ENCODE data around the gene SBK2.

The SBK2 gene

DNA sequence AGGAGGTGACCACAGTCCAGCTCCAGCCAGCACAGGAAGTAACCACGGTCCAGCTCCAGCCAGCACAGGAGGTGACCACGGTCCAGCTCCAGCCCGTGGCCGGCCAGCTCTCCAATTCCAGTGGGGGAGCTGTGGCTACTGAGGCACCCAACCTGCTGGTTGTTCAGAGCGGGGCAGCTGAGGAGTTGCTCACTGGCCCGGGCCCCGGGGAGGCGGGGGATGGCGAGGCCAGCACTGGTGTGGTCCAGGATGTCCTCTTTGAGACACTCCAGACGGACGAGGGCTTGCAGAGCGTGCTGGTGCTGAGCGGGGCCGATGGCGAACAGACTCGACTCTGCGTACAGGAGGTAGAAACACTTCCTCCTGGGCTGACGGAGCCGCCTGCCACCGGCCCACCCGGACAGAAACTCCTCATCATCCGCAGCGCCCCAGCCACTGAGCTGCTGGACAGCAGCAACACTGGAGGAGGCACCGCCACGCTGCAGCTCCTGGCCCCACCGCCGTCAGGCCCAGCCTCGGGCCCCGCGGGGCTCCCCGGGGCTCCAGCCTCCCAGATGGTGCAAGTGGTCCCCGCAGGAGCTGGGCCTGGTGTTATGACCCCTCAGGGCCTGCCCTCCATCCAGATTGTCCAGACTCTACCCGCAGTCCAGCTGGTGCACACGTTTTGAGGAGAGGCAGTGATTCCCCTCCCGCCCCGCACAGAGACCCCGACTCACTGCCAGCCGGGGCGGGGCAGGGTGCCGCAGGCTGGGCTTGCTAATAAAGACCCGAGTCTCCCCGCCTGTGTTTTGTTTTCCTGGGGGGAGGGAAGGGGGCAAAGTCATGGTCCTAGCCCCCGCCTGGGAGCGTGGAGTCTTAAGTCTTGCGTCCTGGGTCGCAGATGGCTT lies 53.0 kb downstream of the SBK2 start:
- H2BK120ac ChIP-seq (ENCODE audit: low read depth, low read length), result no peak overlapping the region
- WGBS, result 72% methylated on average over 46 of the region's 46 CpGs
- no peak overlapping the region for H2AFZ ChIP-seq (ENCODE audit: low read depth, low read length)
- no peak overlapping the region for H2AK5ac ChIP-seq (ENCODE audit: low read length, severe bottlenecking)
- peak overlapping the region; percentile 44 for H4K91ac ChIP-seq (ENCODE audit: low read length)
- no peak overlapping the region for H3K14ac ChIP-seq (ENCODE audit: low read length in 2 of 2)
- H3K4me3 ChIP-seq (ENCODE audit: insufficient read depth in 1 of 2, low read depth in 1 of 2, low read length in 2 of 2), result peak overlapping the region in 1 of 2 experiments; percentile 78
- H2BK5ac ChIP-seq (ENCODE audit: low read depth, low read length, poor library complexity, severe bottlenecking), result no peak overlapping the region
- H3K4me2 ChIP-seq (ENCODE audit: low read length, poor library complexity, severe bottlenecking), result peak overlapping the region; percentile 92
- H3K36me3 ChIP-seq (ENCODE audit: control insufficient read depth in 1 of 2, insufficient read depth in 2 of 2, low read depth in 1 of 2, low read length in 2 of 2), result peaks cover 6 to 57% of the 10 kb centered on the region in 2 experiments
- peak overlapping the region; percentile 15 to 64 for H3K4ac ChIP-seq (ENCODE audit: low read depth in 1 of 2, low read length in 2 of 2)
- H3K79me1 ChIP-seq (replicated peaks; ENCODE audit: low read length, poor library complexity, severe bottlenecking), result peaks cover 20% of the 10 kb centered on the region
- H3K23ac ChIP-seq (ENCODE audit: low read length in 2 of 2), result peak overlapping the region in 1 of 2 experiments; percentile 43
- H3K4me1 ChIP-seq (ENCODE audit: control insufficient read depth, insufficient read depth, low read depth, low read length), result peaks cover 65% of the 10 kb centered on the region
- peak overlapping the region; percentile 3 for H2BK15ac ChIP-seq (ENCODE audit: low read depth, poor library complexity, severe bottlenecking)
- no peak overlapping the region for H4K8ac ChIP-seq (ENCODE audit: low read length)
- peak overlapping the region; percentile 86 for H3K9ac ChIP-seq (ENCODE audit: low read length)
- no peak overlapping the region for H3K18ac ChIP-seq (ENCODE audit: low read depth in 1 of 2, low read length in 2 of 2)
- H3K9me3 ChIP-seq (ENCODE audit: control insufficient read depth, low read length), result no peaks in the 10 kb centered on the region
- H3K27me3 ChIP-seq (ENCODE audit: control insufficient read depth in 1 of 2, insufficient read depth in 1 of 2, low read length in 2 of 2), result no peaks in the 10 kb centered on the region
- H3K27ac ChIP-seq (ENCODE audit: low read length, poor library complexity, severe bottlenecking), result no peak overlapping the region
- H2BK12ac ChIP-seq (ENCODE audit: low read length in 2 of 2), result peak overlapping the region in 1 of 2 experiments; percentile 22
- DNase-seq, result no peak

DNA sequence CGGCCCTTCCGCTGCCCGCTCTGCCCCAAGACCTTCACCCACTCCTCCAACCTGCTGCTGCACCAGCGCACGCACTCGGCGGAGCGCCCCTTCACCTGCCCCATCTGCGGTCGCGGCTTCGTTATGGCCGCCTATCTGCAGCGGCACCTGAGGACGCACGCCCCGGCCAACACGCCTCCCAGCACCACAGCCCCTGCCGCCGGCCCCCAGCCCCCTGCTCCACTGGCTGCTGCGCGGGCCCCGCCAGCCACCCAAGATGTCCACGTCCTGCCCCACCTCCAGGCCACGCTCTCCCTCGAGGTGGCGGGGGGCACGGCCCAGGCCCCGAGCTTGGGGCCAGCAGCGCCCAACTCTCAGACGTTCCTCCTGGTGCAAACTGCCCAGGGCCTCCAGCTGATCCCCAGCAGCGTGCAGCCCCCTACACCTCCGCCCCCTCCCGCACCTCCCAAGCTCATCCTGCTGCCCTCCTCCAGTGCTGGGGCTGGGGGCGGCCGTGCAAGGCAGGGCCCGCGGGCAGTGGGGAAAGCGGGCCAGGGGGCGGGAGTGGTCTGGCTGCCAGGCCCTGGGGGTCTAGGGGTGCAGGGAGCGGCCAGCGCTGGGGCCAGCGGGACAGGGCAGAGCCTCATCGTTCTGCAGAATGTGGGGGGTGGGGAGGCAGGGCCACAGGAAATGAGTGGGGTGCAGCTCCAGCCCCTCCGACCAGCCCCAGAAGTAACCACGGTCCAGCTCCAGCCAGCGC lies 53.8 kb downstream of the SBK2 start:
- H3K4me1 ChIP-seq (ENCODE audit: control insufficient read depth, insufficient read depth, low read depth, low read length), result peaks cover 65% of the 10 kb centered on the region
- no peak overlapping the region for H2AFZ ChIP-seq (ENCODE audit: low read depth, low read length)
- no peak overlapping the region for H2BK120ac ChIP-seq (ENCODE audit: low read depth, low read length)
- H3K4ac ChIP-seq (ENCODE audit: low read depth in 1 of 2, low read length in 2 of 2), result peak overlapping the region in 1 of 2 experiments; percentile 15
- no peak overlapping the region for H3K18ac ChIP-seq (ENCODE audit: low read depth in 1 of 2, low read length in 2 of 2)
- peak overlapping the region; percentile 38 for H4K8ac ChIP-seq (ENCODE audit: low read length)
- H3K14ac ChIP-seq (ENCODE audit: low read length in 2 of 2), result no peak overlapping the region
- no peak overlapping the region for H2BK12ac ChIP-seq (ENCODE audit: low read length in 2 of 2)
- no peak overlapping the region for H3K23ac ChIP-seq (ENCODE audit: low read length in 2 of 2)
- no peak overlapping the region for H2BK15ac ChIP-seq (ENCODE audit: low read depth, poor library complexity, severe bottlenecking)
- no peak overlapping the region for H4K91ac ChIP-seq (ENCODE audit: low read length)
- no peak overlapping the region for H2AK5ac ChIP-seq (ENCODE audit: low read length, severe bottlenecking)
- H3K27me3 ChIP-seq (ENCODE audit: control insufficient read depth in 1 of 2, insufficient read depth in 1 of 2, low read length in 2 of 2), result no peaks in the 10 kb centered on the region
- no peak overlapping the region for H3K4me2 ChIP-seq (ENCODE audit: low read length, poor library complexity, severe bottlenecking)
- H3K9ac ChIP-seq (ENCODE audit: low read length), result no peak overlapping the region
- H3K79me1 ChIP-seq (replicated peaks; ENCODE audit: low read length, poor library complexity, severe bottlenecking), result peaks cover 25% of the 10 kb centered on the region
- no peak for DNase-seq
- no peak overlapping the region for H3K4me3 ChIP-seq (ENCODE audit: insufficient read depth in 1 of 2, low read depth in 1 of 2, low read length in 2 of 2)
- H3K9me3 ChIP-seq (ENCODE audit: control insufficient read depth, low read length), result no peaks in the 10 kb centered on the region
- WGBS, result 96% methylated on average over 45 of the region's 47 CpGs
- H3K36me3 ChIP-seq (ENCODE audit: control insufficient read depth in 1 of 2, insufficient read depth in 2 of 2, low read depth in 1 of 2, low read length in 2 of 2), result peaks cover 6 to 62% of the 10 kb centered on the region in 2 experiments
- no peak overlapping the region for H2BK5ac ChIP-seq (ENCODE audit: low read depth, low read length, poor library complexity, severe bottlenecking)
- H3K27ac ChIP-seq (ENCODE audit: low read length, poor library complexity, severe bottlenecking), result no peak overlapping the region

DNA sequence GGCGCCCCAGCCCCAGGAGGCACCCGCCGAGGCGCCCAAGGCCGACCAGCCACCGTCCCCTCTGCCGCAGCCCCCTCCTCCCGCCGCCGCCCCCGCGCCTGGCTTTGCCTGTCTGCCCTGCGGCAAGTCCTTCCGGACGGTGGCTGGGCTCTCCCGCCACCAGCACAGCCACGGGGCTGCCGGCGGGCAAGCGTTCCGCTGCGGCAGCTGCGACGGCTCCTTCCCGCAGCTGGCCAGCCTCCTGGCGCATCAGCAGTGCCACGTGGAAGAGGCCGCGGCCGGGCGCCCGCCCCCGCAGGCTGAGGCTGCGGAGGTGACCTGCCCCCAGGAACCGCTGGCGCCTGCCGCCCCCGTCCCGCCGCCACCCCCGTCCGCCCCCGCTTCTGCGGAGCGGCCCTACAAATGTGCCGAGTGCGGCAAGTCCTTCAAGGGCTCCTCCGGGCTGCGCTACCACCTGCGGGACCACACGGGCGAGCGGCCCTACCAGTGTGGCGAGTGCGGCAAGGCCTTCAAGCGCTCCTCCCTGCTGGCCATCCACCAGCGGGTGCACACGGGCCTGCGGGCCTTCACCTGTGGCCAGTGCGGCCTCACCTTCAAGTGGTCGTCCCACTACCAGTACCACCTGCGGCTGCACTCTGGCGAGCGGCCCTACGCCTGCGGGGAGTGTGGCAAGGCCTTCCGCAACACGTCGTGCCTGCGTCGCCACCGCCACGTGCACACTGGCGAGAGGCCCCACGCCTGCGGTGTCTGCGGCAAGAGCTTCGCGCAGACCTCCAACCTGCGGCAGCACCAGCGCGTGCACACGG lies 54.6 kb downstream of the SBK2 start:
- no peaks in the 10 kb centered on the region for H3K27me3 ChIP-seq (ENCODE audit: control insufficient read depth in 1 of 2, insufficient read depth in 1 of 2, low read length in 2 of 2)
- H4K91ac ChIP-seq (ENCODE audit: low read length), result no peak overlapping the region
- H2AK5ac ChIP-seq (ENCODE audit: low read length, severe bottlenecking), result no peak overlapping the region
- no peaks in the 10 kb centered on the region for H3K9me3 ChIP-seq (ENCODE audit: control insufficient read depth, low read length)
- no peak overlapping the region for H3K9ac ChIP-seq (ENCODE audit: low read length)
- no peak overlapping the region for H2AFZ ChIP-seq (ENCODE audit: low read depth, low read length)
- no peak overlapping the region for H2BK12ac ChIP-seq (ENCODE audit: low read length in 2 of 2)
- H3K4ac ChIP-seq (ENCODE audit: low read depth in 1 of 2, low read length in 2 of 2), result no peak overlapping the region
- no peak overlapping the region for H3K14ac ChIP-seq (ENCODE audit: low read length in 2 of 2)
- peaks cover 6 to 65% of the 10 kb centered on the region in 2 experiments for H3K36me3 ChIP-seq (ENCODE audit: control insufficient read depth in 1 of 2, insufficient read depth in 2 of 2, low read depth in 1 of 2, low read length in 2 of 2)
- no peak overlapping the region for H3K23ac ChIP-seq (ENCODE audit: low read length in 2 of 2)
- peaks cover 64% of the 10 kb centered on the region for H3K4me1 ChIP-seq (ENCODE audit: control insufficient read depth, insufficient read depth, low read depth, low read length)
- H4K8ac ChIP-seq (ENCODE audit: low read length), result no peak overlapping the region
- H3K4me3 ChIP-seq (ENCODE audit: insufficient read depth in 1 of 2, low read depth in 1 of 2, low read length in 2 of 2), result no peak overlapping the region
- H3K27ac ChIP-seq (ENCODE audit: low read length, poor library complexity, severe bottlenecking), result no peak overlapping the region
- peaks cover 28% of the 10 kb centered on the region for H3K79me1 ChIP-seq (replicated peaks; ENCODE audit: low read length, poor library complexity, severe bottlenecking)
- H2BK5ac ChIP-seq (ENCODE audit: low read depth, low read length, poor library complexity, severe bottlenecking), result no peak overlapping the region
- DNase-seq, result no peak
- WGBS, result 93% methylated on average over 79 of the region's 83 CpGs
- no peak overlapping the region for H3K4me2 ChIP-seq (ENCODE audit: low read length, poor library complexity, severe bottlenecking)
- no peak overlapping the region for H3K18ac ChIP-seq (ENCODE audit: low read depth in 1 of 2, low read length in 2 of 2)
- no peak overlapping the region for H2BK15ac ChIP-seq (ENCODE audit: low read depth, poor library complexity, severe bottlenecking)
- no peak overlapping the region for H2BK120ac ChIP-seq (ENCODE audit: low read depth, low read length)
